RWPE1 (cell line): ENCODE measurements around the gene SPATA6L.
"Not testable (repeated sequence)": the region's sequence is repeated elsewhere in the genome, so short reads cannot be mapped to it uniquely, and the experiment has no call there.

Experiments
- CTCF ChIA-PET: fragments of 350-600 bp; sonication (Branson Sonifier 250); formaldehyde crosslinking; extraction: SDS; loops from one replicate; lab custom pipeline; 2021; lab: Yijun Ruan, JAX
- POLR2A ChIA-PET: fragments of 400-600 bp; formaldehyde crosslinking; extraction: SDS; loops from one replicate; lab custom pipeline; 2020; ENCODE audit warnings: antibody characterized with exemption; ENCODE audit not compliant: low non-redundant PET; lab: Yijun Ruan, JAX
- DNase-seq: peaks from one replicate; pipeline ENCODE4 v3.0.0; 2012; ENCODE audit warnings: low spot score
- H3K27ac ChIP-seq: fragments of 450-650 bp; 2 replicates; pipeline ENCODE4 v1.5.1; 2017
- CTCF ChIP-seq: fragments of 450-650 bp; conservative IDR thresholded peaks from 2 replicates; pipeline ENCODE4 v1.5.1; 2017; ENCODE audit warnings: low read depth, mild to moderate bottlenecking

Gene SPATA6L

GRCh38 chr9:4656621-4657020 lies 9.7 kb downstream of the SPATA6L start:
- no peak for TF ChIP-seq CTCF
- CTCF ChIA-PET: no interaction called here
- POLR2A ChIA-PET: no interaction called here
- no peak for DNase-seq
- H3K27ac ChIP-seq: no peak overlapping the region

- H3K27ac ChIP-seq, DNase-seq, POLR2A ChIA-PET, CTCF ChIA-PET: not testable (repeated sequence)
Measured at GRCh38 chr9:4656196-4656595, 10.1 kb downstream of the SPATA6L start.

- no peak for DNase-seq
- H3K27ac ChIP-seq: no peak overlapping the region
- ChIA-PET CTCF (no interaction called here), POLR2A (no interaction called here)
- no peak for TF ChIP-seq CTCF
Measured at GRCh38 chr9:4654538-4654937, 11.7 kb downstream of the SPATA6L start.

GRCh38 chr9:4654084-4654483 lies 12.2 kb downstream of the SPATA6L start:
- CTCF ChIA-PET: no interaction called here
- POLR2A ChIA-PET: interaction anchor here (0.6 kb wide), 1 partner anchor 57 kb away, joined by 3 read pairs; no protein-coding TSS in a partner anchor
- TF ChIP-seq CTCF: no peak
- DNase-seq: no peak
- H3K27ac ChIP-seq: no peak overlapping the region

- TF ChIP-seq CTCF: no peak
- H3K27ac ChIP-seq: no peak overlapping the region
- POLR2A ChIA-PET: no interaction called here
- no peak for DNase-seq
- CTCF ChIA-PET: no interaction called here
Measured at GRCh38 chr9:4642351-4642750, 23.9 kb downstream of the SPATA6L start.

- CTCF ChIA-PET: interaction anchor here (0.6 kb wide), 1 partner anchor 265 kb away, joined by 4 read pairs; no protein-coding TSS in a partner anchor
- no peak overlapping the region for H3K27ac ChIP-seq
- no peak for DNase-seq
- POLR2A ChIA-PET: no interaction called here
- TF ChIP-seq CTCF: peak; percentile 14; the same call in 1 of the 2 replicates
Measured at GRCh38 chr9:4640027-4640426, 26.3 kb downstream of the SPATA6L start.

GRCh38 chr9:4639420-4639819 lies 26.9 kb downstream of the SPATA6L start:
- ChIA-PET CTCF (no interaction called here), POLR2A (no interaction called here)
- DNase-seq: no peak
- TF ChIP-seq CTCF: no peak
- H3K27ac ChIP-seq: no peak overlapping the region
